Measurements from ENCODE around the gene FAM118B. TPM values are rescaled to one million over a fixed set of nuclear protein-coding genes. Genes with fewer than 3 reads are reported as not detected.

The FAM118B gene
- total RNA-seq, 2 donors from 2014 or later = 40.1 to 40.8 TPM

DNA sequence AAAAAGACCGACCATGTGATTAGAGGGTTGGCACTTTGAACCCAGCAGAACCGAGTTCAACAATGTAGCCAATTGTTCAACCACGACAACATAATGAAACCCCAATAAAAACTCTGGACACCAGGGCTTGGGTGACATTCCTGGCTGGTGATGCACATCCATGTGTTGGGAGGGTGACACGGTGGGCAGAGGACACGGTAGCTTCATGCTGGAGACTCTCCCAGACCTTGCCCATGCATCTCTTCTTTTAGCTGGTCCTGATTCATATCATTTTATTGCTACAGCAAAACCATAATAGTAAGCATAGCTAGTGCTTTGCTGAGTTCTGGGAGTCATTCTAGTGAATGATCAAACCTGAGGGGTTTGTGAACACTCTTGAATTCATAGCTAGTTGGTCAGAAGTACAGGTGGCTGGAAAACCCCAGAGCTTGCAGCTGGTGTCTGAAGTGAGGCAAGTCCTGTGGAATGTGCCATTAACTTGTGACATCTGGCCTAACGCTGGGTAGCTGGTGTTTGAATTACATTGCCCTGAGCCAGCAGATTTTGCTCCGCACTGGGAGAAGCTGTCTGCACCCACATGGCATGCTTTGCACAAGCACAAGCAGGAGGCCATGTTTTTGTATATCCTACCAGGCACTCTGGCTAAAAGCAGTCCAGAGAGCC lies 14.2 kb upstream of the FAM118B start:
- H3K4me3 Mint-ChIP-seq = no peak overlapping the region
- no peaks in the 10 kb centered on the region for H3K4me1 Mint-ChIP-seq
- H3K36me3 ChIP-seq (ENCODE audit: control insufficient read depth, insufficient read depth, low read length) = peaks cover 75% of the 10 kb centered on the region
- TF ChIP-seq, protein P1, sequence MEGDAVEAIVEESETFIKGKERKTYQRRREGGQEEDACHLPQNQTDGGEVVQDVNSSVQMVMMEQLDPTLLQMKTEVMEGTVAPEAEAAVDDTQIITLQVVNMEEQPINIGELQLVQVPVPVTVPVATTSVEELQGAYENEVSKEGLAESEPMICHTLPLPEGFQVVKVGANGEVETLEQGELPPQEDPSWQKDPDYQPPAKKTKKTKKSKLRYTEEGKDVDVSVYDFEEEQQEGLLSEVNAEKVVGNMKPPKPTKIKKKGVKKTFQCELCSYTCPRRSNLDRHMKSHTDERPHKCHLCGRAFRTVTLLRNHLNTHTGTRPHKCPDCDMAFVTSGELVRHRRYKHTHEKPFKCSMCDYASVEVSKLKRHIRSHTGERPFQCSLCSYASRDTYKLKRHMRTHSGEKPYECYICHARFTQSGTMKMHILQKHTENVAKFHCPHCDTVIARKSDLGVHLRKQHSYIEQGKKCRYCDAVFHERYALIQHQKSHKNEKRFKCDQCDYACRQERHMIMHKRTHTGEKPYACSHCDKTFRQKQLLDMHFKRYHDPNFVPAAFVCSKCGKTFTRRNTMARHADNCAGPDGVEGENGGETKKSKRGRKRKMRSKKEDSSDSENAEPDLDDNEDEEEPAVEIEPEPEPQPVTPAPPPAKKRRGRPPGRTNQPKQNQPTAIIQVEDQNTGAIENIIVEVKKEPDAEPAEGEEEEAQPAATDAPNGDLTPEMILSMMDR (conservative IDR thresholded peaks at IDR 0.05) = no peak
- H3K9ac ChIP-seq (ENCODE audit: extremely low read depth, low read length, poor library complexity, severe bottlenecking) = no peak overlapping the region
- DNase-seq = no peak
- H3K9me3 ChIP-seq (ENCODE audit: control insufficient read depth, low read length) = peaks cover 20% of the 10 kb centered on the region
- 91 to 97% methylated on average over 4 to 7 of the region's 7 CpGs for WGBS, 2 experiments (ENCODE audit: insufficient coverage in 1 of 2, insufficient read length in 1 of 2)
- H3K27me3 ChIP-seq (ENCODE audit: control insufficient read depth, insufficient read depth, low read length, poor library complexity, severe bottlenecking) = no peaks in the 10 kb centered on the region
- H3K36me3 Mint-ChIP-seq (ENCODE audit: low read depth) = peaks cover 70% of the 10 kb centered on the region
- H3K27ac ChIP-seq (ENCODE audit: low read depth, low read length) = no peak overlapping the region
- no peak overlapping the region for H3K4me3 ChIP-seq (ENCODE audit: low read length)
- no peak overlapping the region for H3K27ac Mint-ChIP-seq
- no peaks in the 10 kb centered on the region for H3K4me1 ChIP-seq (ENCODE audit: control insufficient read depth, insufficient read depth, low read length)
- peaks cover 27% of the 10 kb centered on the region for H3K9me3 Mint-ChIP-seq
- no peaks in the 10 kb centered on the region for H3K27me3 Mint-ChIP-seq (ENCODE audit: insufficient read depth)

DNA sequence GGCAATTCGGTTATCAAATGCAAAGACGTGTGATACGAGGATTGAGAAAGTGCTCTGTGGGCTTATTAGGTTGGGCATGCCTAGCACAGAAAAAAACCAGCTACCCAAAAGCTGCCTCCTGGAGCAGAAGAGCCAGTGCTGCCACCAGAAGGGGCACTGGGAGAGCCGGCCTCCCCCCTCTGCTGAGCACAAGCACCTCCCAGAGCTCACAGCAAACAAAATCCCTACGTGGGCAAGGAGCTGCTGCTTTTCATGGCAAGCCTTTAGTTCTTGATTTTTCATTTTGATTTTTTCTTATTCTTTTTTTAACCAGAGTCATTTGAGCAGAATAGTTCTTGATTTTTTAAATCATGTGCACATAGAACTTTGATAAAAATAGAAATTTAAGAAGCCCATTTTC lies 12.9 kb upstream of the FAM118B start:
- Histone ChIP-seq H3K4me3 (ENCODE audit: low read length) (no peak overlapping the region), H3K9ac (ENCODE audit: extremely low read depth, low read length, poor library complexity, severe bottlenecking) (no peak overlapping the region), H3K36me3 (ENCODE audit: control insufficient read depth, insufficient read depth, low read length) (peaks cover 74% of the 10 kb centered on the region), H3K9me3 (ENCODE audit: control insufficient read depth, low read length) (peaks cover 20% of the 10 kb centered on the region), H3K4me1 (ENCODE audit: control insufficient read depth, insufficient read depth, low read length) (no peaks in the 10 kb centered on the region), H3K27ac (ENCODE audit: low read depth, low read length) (no peak overlapping the region), H3K27me3 (ENCODE audit: control insufficient read depth, insufficient read depth, low read length, poor library complexity, severe bottlenecking) (no peaks in the 10 kb centered on the region)
- Mint-ChIP-seq H3K4me1 (no peaks in the 10 kb centered on the region), H3K4me3 (no peak overlapping the region), H3K9me3 (peaks cover 27% of the 10 kb centered on the region), H3K36me3 (ENCODE audit: low read depth) (peaks cover 80% of the 10 kb centered on the region), H3K27me3 (ENCODE audit: insufficient read depth) (no peaks in the 10 kb centered on the region), H3K27ac (no peak overlapping the region)
- no peak for DNase-seq
- WGBS, 2 experiments (ENCODE audit: insufficient coverage in 1 of 2, insufficient read length in 1 of 2) = 95% methylated on average over 5 of the region's 5 CpGs; no CpG with 5 or more reads in 1 of the 2 experiments
- TF ChIP-seq, protein P1 (conservative IDR thresholded peaks at IDR 0.05) = no peak

DNA sequence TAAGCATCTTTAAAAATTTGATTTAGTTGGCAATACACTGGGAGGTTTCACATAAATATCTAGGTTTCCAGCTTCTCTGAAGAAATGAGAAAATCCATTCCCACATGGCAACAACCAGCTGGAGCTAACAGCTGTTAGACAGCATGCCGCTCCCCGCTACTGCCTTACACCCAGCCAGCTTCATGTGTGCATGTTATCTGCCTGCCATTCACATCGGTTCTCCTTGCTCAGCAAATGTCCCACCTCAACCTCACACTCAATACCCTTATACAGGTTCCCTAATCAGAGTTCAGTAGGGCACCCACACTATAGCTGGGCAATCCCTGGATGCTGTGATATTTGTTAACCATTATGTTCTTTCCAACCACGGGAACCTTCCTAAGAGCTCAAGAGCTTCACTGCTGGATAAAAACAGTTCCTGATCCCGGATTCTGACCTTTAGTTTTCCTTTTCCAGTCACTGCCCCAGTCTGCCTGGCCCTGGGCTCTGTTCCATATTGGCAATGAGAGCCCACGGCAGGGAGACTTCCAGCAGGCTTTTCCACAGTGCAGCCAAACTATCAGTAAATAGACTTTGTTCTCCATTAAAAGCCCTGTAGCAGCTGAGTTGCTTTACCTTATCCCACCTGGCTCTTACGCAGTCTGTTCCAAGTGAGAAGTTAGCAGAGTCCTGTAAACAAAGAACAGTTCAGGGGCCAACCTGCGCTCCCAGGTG lies 8.8 kb upstream of the FAM118B start:
- H3K9me3 Mint-ChIP-seq = peaks cover 7% of the 10 kb centered on the region
- H3K27ac ChIP-seq (ENCODE audit: low read depth, low read length) = no peak overlapping the region
- TF ChIP-seq, protein P1 (conservative IDR thresholded peaks at IDR 0.05) = no peak
- H3K9ac ChIP-seq (ENCODE audit: extremely low read depth, low read length, poor library complexity, severe bottlenecking) = no peak overlapping the region
- peaks cover 9% of the 10 kb centered on the region for H3K9me3 ChIP-seq (ENCODE audit: control insufficient read depth, low read length)
- H3K4me1 Mint-ChIP-seq = no peaks in the 10 kb centered on the region
- DNase-seq = no peak
- 78 to 84% methylated on average over 6 to 8 of the region's 8 CpGs for WGBS, 2 experiments (ENCODE audit: insufficient coverage in 1 of 2, insufficient read length in 1 of 2)
- no peak overlapping the region for H3K27ac Mint-ChIP-seq
- H3K4me3 ChIP-seq (ENCODE audit: low read length) = no peak overlapping the region
- peaks cover 84% of the 10 kb centered on the region for H3K36me3 Mint-ChIP-seq (ENCODE audit: low read depth)
- peaks cover 92% of the 10 kb centered on the region for H3K36me3 ChIP-seq (ENCODE audit: control insufficient read depth, insufficient read depth, low read length)
- H3K27me3 Mint-ChIP-seq (ENCODE audit: insufficient read depth) = no peaks in the 10 kb centered on the region
- H3K4me1 ChIP-seq (ENCODE audit: control insufficient read depth, insufficient read depth, low read length) = no peaks in the 10 kb centered on the region
- H3K27me3 ChIP-seq (ENCODE audit: control insufficient read depth, insufficient read depth, low read length, poor library complexity, severe bottlenecking) = no peaks in the 10 kb centered on the region
- H3K4me3 Mint-ChIP-seq = no peak overlapping the region
